HepG2 (cell line): Measurements from ENCODE around the gene AGAP3. TPM values are rescaled to one million over a fixed set of nuclear protein-coding genes. Genes with fewer than 3 reads are reported as not detected.

Source experiments
- ATF7-NPFF ChIP-seq: sonication (generic); formaldehyde crosslinking; IDR thresholded peaks from 2 replicates; pipeline ENCODE4 v1.8.1; 2023; ENCODE audit warnings: mild to moderate bottlenecking, low read depth, missing genetic modification reagents, moderate library complexity
- CERS6 ChIP-seq: sonication (generic); formaldehyde crosslinking; IDR thresholded peaks from 2 replicates; pipeline ENCODE4 v1.5.0; 2020; ENCODE audit warnings: missing genetic modification reagents
- CSRNP1 ChIP-seq: sonication (generic); formaldehyde crosslinking; IDR thresholded peaks from 2 replicates; pipeline ENCODE4 v1.8.1; 2023; ENCODE audit warnings: mild to moderate bottlenecking, missing genetic modification reagents
- HDAC1 ChIP-seq: sonication (generic); formaldehyde crosslinking; IDR thresholded peaks from 2 replicates; pipeline ENCODE4 v1.5.1; 2020; ENCODE audit warnings: mild to moderate bottlenecking, missing genetic modification reagents
- IRF2 ChIP-seq: IDR thresholded peaks from 2 replicates; pipeline ENCODE4 v1.6.1; 2018; ENCODE audit warnings: missing genetic modification reagents, missing compliant biosample characterization
- JDP2 ChIP-seq: sonication (generic); formaldehyde crosslinking; IDR thresholded peaks from 2 replicates; pipeline ENCODE4 v1.8.1; 2022; ENCODE audit warnings: missing genetic modification reagents, borderline replicate concordance
- KAT2B ChIP-seq: fragments of 150-350 bp; IDR thresholded peaks from 2 replicates; pipeline ENCODE4 v1.6.1; 2014; ENCODE audit warnings: low read depth, low read length, borderline replicate concordance
- KDM3A ChIP-seq: IDR thresholded peaks from 2 replicates; pipeline ENCODE4 v1.6.1; 2018; ENCODE audit warnings: low read depth, missing compliant biosample characterization
- KDM6A ChIP-seq: IDR thresholded peaks from 2 replicates; pipeline ENCODE4 v1.6.1; 2016; ENCODE audit warnings: low read depth
- MAFF ChIP-seq: IDR thresholded peaks from 2 replicates; pipeline ENCODE4 v1.6.1; 2011; ENCODE audit warnings: low read depth, low read length, improper control_type of control experiment
- NONO ChIP-seq, 2 experiments: fragments of 450-650 bp in 1 of 2; sonication (generic) in 1 of 2; formaldehyde crosslinking in 1 of 2; IDR thresholded peaks in 1 of 2; conservative IDR thresholded peaks in 1 of 2; 2 replicates each; pipeline versions ENCODE4 v1.6.1 to v1.8.0; 2017 to 2022; ENCODE audit warnings: mild to moderate bottlenecking in 1 of 2, missing genetic modification reagents in 1 of 2, moderate library complexity in 1 of 2
- NR1H2 ChIP-seq: sonication (generic); formaldehyde crosslinking; IDR thresholded peaks from 2 replicates; pipeline ENCODE4 v1.8.1; 2022; ENCODE audit warnings: low read depth, missing genetic modification reagents, borderline replicate concordance
- SNAI1 ChIP-seq: sonication (generic); formaldehyde crosslinking; IDR thresholded peaks from 2 replicates; pipeline ENCODE4 v1.5.0; 2020; ENCODE audit warnings: mild to moderate bottlenecking, missing genetic modification reagents, borderline replicate concordance
- STAT6 ChIP-seq: sonication (generic); formaldehyde crosslinking; IDR thresholded peaks from 2 replicates; pipeline ENCODE4 v1.4.0; 2020; ENCODE audit warnings: missing genetic modification reagents, mild to moderate bottlenecking, borderline replicate concordance
- TFAP4 ChIP-seq: sonication (generic); IDR thresholded peaks from 2 replicates; pipeline ENCODE4 v1.6.1; 2016; ENCODE audit warnings: low read depth, borderline replicate concordance
- ZNF142 ChIP-seq: sonication (generic); formaldehyde crosslinking; IDR thresholded peaks from 2 replicates; pipeline ENCODE4 v1.4.0; 2020; ENCODE audit warnings: missing genetic modification reagents
- polyA plus RNA-seq, 8 experiments: library from polyadenylated mRNA; depleted of rRNA in 3 of 8; stranded (reverse) in 7 of 8; unstranded in 1 of 8; fragments of >200 nt; fragmentation: Illumina TruSeq in 4 of 8; extraction: Trizol in 4 of 8; gene quantifications; 2 replicates each; pipeline versions ENCODE4 v1.2.1 to v1.2.3, GENCODE V29; 2011 to 2016; ENCODE audit warnings: low read depth in 4 of 8, missing spikeins in 1 of 8, mixed read lengths in 1 of 8; ENCODE audit not compliant: insufficient read depth in 1 of 8
- total RNA-seq, 5 experiments: library from RNA; depleted of rRNA; stranded (reverse); fragments of >200 nt; fragmentation: Illumina TruSeq; extraction: Trizol; gene quantifications; 2 replicates each; pipeline ENCODE4 v1.2.3, GENCODE V29; 2016; ENCODE audit warnings: low read depth in 1 of 5

AGAP3 gene
- total and polyA plus RNA-seq, 2 of the 13 experiments (the other 11 are each of a cell fraction or from before 2014, with no cell fraction given), result 31.3 to 61.4 TPM

GRCh38 chr7:151087245-151088018, 1.2 kb downstream of the AGAP3 start (continued):
- no peak; the same call in 1 of the 2 replicates for TF ChIP-seq ZNF142 (CRISPR knock-in tag)
- no peak for TF ChIP-seq KDM3A
- no peak for TF ChIP-seq KDM6A
- TF ChIP-seq HDAC1, result no peak; the same call in 1 of the 2 replicates
- TF ChIP-seq NONO (IDR thresholded peaks at IDR 0.05), result no peak
- TF ChIP-seq NONO (CRISPR knock-in tag; conservative IDR thresholded peaks at IDR 0.05), result 0 out of 2 replicates have a peak, but pooled peaks have one; percentile 22
- TF ChIP-seq TFAP4, result 0 out of 2 replicates have a peak, but pooled peaks have one; percentile 7
- no peak for TF ChIP-seq CSRNP1
- TF ChIP-seq MAFF, result no peak
- TF ChIP-seq KAT2B, result no peak
- no peak for TF ChIP-seq NR1H2 (CRISPR knock-in tag)
- no peak for TF ChIP-seq CERS6 (CRISPR knock-in tag)
- TF ChIP-seq JDP2 (CRISPR knock-in tag), result no peak; the same call in 1 of the 2 replicates
- no peak for TF ChIP-seq SNAI1 (CRISPR knock-in tag)
- no peak for TF ChIP-seq STAT6
- no peak for TF ChIP-seq ATF7-NPFF (CRISPR knock-in tag)
- peak; percentile 55 for TF ChIP-seq IRF2
